Measurements from ENCODE around the gene CERK.

GRCh38 chr22:46746620-46747019 lies 8.6 kb upstream of the CERK start:
- TF ChIP-seq REST (IDR thresholded peaks at IDR 0.05; ENCODE audit: insufficient read depth in 1 of 2, low read depth in 2 of 2, low read length in 2 of 2) (no peak), POLR2AphosphoS5 (IDR thresholded peaks at IDR 0.05; ENCODE audit: low read depth, low read length) (no peak), TAF1 (IDR thresholded peaks at IDR 0.05; ENCODE audit: borderline replicate concordance, insufficient read depth, low read length) (no peak)

Data from PFSK-1 (cell line).